Thoracic aorta (tissue), 2 donors: ENCODE measurements around the gene EHD4. TPM values are rescaled to one million over a fixed set of nuclear protein-coding genes. Genes with fewer than 3 reads are reported as not detected.

Experiments used
- ATAC-seq: fragments of 150-250 bp; one replicate; pipeline ENCODE4 v1.8.0; 2017; ENCODE audit warnings: low read depth; ENCODE audit not compliant: insufficient number of reproducible peaks, low FRiP score
- DNase-seq: peaks from one replicate; pipeline ENCODE4 v3.0.0-alpha.2; 2020; ENCODE audit warnings: low spot score
- H3K27ac ChIP-seq, 2 donors: fragments of 200-600 bp; sonication (generic); 1 replicate in 1 of 2; 2 replicates in 1 of 2; pipeline ENCODE4 v1.5.1; 2016; ENCODE audit warnings: mild to moderate bottlenecking in 2 of 2, moderate library complexity in 2 of 2
- H3K27me3 ChIP-seq: fragments of 200-600 bp; sonication (generic); replicated peaks from 2 replicates; pipeline ENCODE4 v1.6.0; 2016; ENCODE audit warnings: mild to moderate bottlenecking; ENCODE audit not compliant: insufficient read depth
- H3K36me3 ChIP-seq: fragments of 200-600 bp; sonication (generic); one replicate; pipeline ENCODE4 v1.5.1; 2016
- H3K4me1 ChIP-seq, 2 donors: fragments of 200-600 bp; sonication (generic); 1 replicate in 1 of 2; 2 replicates in 1 of 2; pipeline versions ENCODE4 v1.5.1 to v1.6.0; 2016; ENCODE audit warnings: low read depth in 2 of 2, mild to moderate bottlenecking in 1 of 2; ENCODE audit not compliant: control insufficient read depth in 1 of 2
- H3K4me3 ChIP-seq: fragments of 200-600 bp; sonication (generic); 2 replicates; pipeline ENCODE4 v1.5.1; 2016; ENCODE audit warnings: mild to moderate bottlenecking
- H3K9me3 ChIP-seq: fragments of 200-600 bp; sonication (generic); 2 replicates; pipeline ENCODE4 v1.5.1; 2016
- total RNA-seq, 2 donors: library from RNA; depleted of rRNA; stranded (reverse); fragments of >200 nt; gene quantifications; one replicate each; pipeline versions ENCODE4 v1.1.0 to v1.2.3, GENCODE V29; 2016
- TF ChIP-seq, protein P1 (sequence below): fragments of 200-600 bp; sonication (generic); IDR thresholded peaks from one replicate; pipeline ENCODE4 v1.5.1; 2019; ENCODE audit warnings: antibody characterized with exemption

The EHD4 gene
- total RNA-seq, 2 donors from 2014 or later: 43.6 to 48.1 TPM

DNA sequence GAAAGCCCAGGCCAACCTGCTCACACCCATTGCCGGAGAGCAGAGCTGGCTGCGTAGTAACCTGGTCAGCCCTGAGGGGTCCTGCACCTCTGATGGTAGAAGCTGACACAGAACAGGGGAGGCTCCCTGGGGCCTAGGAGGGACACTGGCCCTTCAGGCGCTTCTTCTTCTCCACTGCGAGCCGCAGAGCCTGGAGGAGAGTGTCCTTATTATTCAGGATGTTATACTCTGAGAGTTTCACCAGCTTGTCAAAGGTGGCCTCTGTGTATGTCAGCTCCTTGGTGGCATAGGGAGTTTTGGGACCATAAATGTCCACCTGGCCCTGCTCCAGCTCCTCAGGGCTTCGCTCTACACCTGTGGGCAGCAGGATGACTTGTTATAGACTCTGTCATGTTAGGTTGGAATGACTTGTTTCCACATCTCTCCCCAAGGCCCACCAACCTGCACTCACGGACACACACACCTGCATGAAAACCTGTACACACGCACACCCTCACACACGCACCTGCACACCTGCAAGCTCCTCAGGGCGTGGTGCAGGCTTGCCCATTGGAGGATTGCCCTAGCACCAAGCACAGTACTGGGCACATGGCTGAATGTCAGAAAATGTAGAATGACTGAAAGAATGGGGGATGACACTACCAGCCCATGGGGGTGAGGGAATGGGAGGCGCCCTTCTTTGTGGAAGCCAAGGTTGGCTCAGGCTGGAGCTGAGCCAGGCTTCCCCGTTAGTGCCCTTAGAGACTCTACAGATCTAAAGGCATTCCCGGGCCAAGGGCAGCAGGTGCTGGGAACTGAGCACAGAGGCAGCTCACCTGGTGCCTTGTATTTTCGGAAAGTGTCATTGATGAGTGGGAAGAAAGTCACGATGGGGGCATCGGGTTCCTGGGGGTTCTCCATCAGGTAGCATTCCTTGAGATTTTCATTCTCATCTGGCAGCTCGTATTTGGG lies 11.5 kb upstream of the EHD4 start:
- Histone ChIP-seq H3K4me1 (peaks cover 4 to 21% of the 10 kb centered on the region in 2 donors), H3K4me3 (no peak overlapping the region), H3K27ac (no peak overlapping the region), H3K36me3 (no peaks in the 10 kb centered on the region), H3K27me3 (no peaks in the 10 kb centered on the region), H3K9me3 (no peaks in the 10 kb centered on the region)
- ATAC-seq (no peak), DNase-seq (no peak)
- TF ChIP-seq, protein P1, sequence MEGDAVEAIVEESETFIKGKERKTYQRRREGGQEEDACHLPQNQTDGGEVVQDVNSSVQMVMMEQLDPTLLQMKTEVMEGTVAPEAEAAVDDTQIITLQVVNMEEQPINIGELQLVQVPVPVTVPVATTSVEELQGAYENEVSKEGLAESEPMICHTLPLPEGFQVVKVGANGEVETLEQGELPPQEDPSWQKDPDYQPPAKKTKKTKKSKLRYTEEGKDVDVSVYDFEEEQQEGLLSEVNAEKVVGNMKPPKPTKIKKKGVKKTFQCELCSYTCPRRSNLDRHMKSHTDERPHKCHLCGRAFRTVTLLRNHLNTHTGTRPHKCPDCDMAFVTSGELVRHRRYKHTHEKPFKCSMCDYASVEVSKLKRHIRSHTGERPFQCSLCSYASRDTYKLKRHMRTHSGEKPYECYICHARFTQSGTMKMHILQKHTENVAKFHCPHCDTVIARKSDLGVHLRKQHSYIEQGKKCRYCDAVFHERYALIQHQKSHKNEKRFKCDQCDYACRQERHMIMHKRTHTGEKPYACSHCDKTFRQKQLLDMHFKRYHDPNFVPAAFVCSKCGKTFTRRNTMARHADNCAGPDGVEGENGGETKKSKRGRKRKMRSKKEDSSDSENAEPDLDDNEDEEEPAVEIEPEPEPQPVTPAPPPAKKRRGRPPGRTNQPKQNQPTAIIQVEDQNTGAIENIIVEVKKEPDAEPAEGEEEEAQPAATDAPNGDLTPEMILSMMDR: no peak

DNA sequence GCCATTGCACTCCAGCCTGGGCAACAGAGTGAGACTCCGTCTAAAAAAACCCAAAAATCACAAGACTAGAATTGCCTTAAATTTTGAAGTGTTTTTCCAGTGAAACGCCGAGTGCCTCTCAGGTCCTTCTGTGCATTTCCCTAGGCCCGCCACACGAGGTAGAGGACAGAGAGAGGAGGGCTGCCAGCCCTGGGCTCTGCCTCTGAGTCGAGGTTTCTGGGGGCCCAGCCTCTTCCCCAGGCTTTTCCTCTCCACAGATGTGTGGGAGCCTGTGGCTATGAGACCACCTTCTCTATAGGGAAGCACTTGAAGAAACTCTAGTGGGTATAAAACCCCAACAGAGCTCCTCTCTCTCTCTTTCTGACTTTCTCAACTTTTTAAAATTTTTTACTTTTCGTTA lies 10.9 kb upstream of the EHD4 start:
- DNase-seq (no peak), ATAC-seq (no peak)
- H3K4me3 ChIP-seq: no peak overlapping the region
- TF ChIP-seq, protein P1: no peak
- no peaks in the 10 kb centered on the region for H3K9me3 ChIP-seq
- no peak overlapping the region for H3K27ac ChIP-seq
- no peaks in the 10 kb centered on the region for H3K36me3 ChIP-seq
- no peaks in the 10 kb centered on the region for H3K27me3 ChIP-seq
- H3K4me1 ChIP-seq: peaks cover 4 to 21% of the 10 kb centered on the region in 2 donors

DNA sequence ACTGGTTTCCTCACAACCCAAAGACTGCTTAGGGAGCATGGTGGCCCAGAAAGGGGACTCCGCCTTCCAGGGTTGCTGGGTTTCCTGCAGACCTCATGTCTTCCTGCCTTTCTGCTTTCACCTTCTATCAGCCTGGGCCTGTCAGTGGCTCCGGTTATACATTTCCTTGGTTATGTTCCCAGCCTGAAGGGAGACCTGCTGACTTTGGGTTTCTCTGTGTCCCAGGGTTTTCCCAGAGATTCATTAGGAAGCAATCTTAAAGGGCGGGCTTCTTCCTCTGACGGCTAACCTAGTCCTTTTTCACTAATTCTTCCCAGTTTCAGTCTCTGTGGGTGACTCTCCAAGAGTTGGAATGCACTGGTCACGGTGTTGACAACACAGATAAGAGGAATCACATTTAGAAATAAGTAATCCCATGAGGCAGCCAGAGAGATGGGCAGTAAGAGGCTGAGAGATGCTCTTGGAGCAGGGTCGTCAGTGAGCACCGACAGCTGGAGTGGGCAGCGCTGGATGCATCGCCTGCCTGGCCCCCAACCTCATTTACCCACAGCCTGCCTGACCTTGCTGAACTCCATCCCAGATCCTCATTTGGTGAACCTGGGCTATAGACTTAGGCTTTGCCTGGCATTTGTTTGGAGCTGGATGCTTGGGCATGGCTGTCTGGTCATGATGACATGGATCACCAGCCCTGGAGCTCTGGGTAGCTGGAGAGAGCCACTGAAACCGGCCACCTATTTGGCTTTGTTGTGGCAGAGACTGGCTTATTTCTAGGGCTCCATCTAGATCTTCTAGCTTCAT lies 10.0 kb upstream of the EHD4 start:
- no peak overlapping the region for H3K27ac ChIP-seq
- H3K4me3 ChIP-seq: no peak overlapping the region
- DNase-seq (no peak), ATAC-seq (no peak)
- no peaks in the 10 kb centered on the region for H3K27me3 ChIP-seq
- no peaks in the 10 kb centered on the region for H3K9me3 ChIP-seq
- H3K4me1 ChIP-seq: peaks cover 4 to 21% of the 10 kb centered on the region in 2 donors
- H3K36me3 ChIP-seq: no peaks in the 10 kb centered on the region
- TF ChIP-seq, protein P1: no peak

DNA sequence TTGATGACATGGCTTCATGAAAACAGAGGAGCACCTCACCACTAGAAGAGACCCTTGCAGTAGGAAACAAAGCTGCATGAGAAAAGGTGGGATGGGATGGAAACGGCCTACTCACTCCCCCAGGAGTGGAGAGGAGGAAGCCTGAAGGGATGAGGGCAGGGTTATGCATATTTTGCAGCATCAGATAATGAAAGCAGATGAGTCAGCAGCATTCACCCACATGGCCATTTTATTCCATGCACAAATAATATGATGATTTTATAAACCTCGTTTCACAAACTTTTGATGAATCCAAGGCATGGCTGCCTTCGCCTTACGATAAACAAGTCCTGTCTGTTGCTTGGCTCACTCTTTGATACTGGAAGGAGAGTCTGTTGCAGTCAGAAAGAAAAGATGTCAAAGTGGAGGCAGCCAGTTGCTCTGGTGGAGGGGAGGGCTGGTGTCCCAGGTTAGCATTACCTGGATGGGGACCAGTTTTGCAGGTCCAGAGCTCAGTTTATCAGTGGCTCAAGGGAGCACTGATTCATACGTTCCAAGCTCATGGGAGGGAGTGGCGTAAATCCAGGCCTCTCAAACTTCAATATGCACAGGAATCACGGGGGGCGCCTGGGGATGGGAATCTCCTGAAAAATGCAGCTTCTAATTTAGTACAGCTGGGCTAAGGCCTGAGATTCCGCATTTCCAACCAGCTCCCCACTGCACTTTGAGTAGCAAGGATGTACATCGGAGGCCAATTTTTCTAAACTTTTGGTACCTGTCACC lies 9.2 kb upstream of the EHD4 start:
- no peak overlapping the region for H3K4me3 ChIP-seq
- no peaks in the 10 kb centered on the region for H3K9me3 ChIP-seq
- H3K36me3 ChIP-seq: no peaks in the 10 kb centered on the region
- no peak for ATAC-seq
- TF ChIP-seq, protein P1: no peak
- H3K27ac ChIP-seq: no peak overlapping the region
- H3K4me1 ChIP-seq: peaks cover 4 to 21% of the 10 kb centered on the region in 2 donors
- DNase-seq: no peak
- H3K27me3 ChIP-seq: no peaks in the 10 kb centered on the region
